Measurements from ENCODE around the gene ZNF202.

DNA sequence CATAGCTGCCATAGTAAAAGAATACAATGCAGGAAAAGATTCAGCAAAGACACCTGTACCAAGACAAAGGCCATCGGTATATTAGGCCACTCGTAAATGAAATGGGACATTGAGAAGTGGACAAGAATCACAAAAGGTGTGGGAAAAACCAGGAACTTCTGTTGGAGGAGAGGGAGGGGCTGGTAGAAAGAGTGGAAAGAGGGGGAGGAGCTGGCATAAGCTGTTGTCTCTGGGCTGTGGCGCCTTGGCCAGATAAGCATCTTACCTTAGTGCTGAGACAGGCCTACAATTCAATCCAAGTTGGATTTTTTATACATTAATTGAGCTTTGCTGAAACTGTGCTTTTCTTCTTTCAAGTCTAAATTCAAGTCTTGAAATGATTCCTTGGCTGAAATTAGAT is 37.1 kb downstream of the ZNF202 start:
- TF ChIP-seq ZBTB8A (CRISPR knock-in tag; IDR thresholded peaks at IDR 0.05; ENCODE audit: borderline replicate concordance, low read depth) (no peak), ZNF747 (CRISPR knock-in tag; IDR thresholded peaks at IDR 0.05; ENCODE audit: borderline replicate concordance) (no peak), HCFC1 (IDR thresholded peaks at IDR 0.05; ENCODE audit: low read depth, low read length) (no peak), CEBPZ (IDR thresholded peaks at IDR 0.05; ENCODE audit: low read length) (no peak), NFKBIZ (CRISPR knock-in tag; IDR thresholded peaks at IDR 0.05) (no peak), PCBP2 (optimal IDR thresholded peaks at IDR 0.05; ENCODE audit: low read depth, low read length, poor library complexity, severe bottlenecking) (no peak), ZNF318 (CRISPR knock-in tag; IDR thresholded peaks at IDR 0.05) (no peak), ATF7 (IDR thresholded peaks at IDR 0.05) (no peak), ATF7 (CRISPR knock-in tag; IDR thresholded peaks at IDR 0.05) (no peak), ARID2 (CRISPR knock-in tag; IDR thresholded peaks at IDR 0.05; ENCODE audit: borderline replicate concordance) (no peak), ZHX1 (CRISPR knock-in tag; IDR thresholded peaks at IDR 0.05; ENCODE audit: low read depth) (no peak), HNF4A (CRISPR knock-in tag; IDR thresholded peaks at IDR 0.05) (no peak)
- TF ChIP-seq, protein P1, sequence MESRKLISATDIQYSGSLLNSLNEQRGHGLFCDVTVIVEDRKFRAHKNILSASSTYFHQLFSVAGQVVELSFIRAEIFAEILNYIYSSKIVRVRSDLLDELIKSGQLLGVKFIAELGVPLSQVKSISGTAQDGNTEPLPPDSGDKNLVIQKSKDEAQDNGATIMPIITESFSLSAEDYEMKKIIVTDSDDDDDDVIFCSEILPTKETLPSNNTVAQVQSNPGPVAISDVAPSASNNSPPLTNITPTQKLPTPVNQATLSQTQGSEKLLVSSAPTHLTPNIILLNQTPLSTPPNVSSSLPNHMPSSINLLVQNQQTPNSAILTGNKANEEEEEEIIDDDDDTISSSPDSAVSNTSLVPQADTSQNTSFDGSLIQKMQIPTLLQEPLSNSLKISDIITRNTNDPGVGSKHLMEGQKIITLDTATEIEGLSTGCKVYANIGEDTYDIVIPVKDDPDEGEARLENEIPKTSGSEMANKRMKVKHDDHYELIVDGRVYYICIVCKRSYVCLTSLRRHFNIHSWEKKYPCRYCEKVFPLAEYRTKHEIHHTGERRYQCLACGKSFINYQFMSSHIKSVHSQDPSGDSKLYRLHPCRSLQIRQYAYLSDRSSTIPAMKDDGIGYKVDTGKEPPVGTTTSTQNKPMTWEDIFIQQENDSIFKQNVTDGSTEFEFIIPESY (CRISPR knock-in tag; IDR thresholded peaks at IDR 0.05), result no peak
